Measurements from ENCODE around the gene CORO2A. TPM values are rescaled to one million over a fixed set of nuclear protein-coding genes. Genes with fewer than 3 reads are reported as not detected.

CORO2A gene
- total RNA-seq, 1 donor from 2014 or later: 26.1 TPM

GRCh38 chr9:98101416-98101815, 91.0 kb downstream of the CORO2A start:
- TF ChIP-seq CTCF (IDR thresholded peaks at IDR 0.05): no peak
- no peak for ATAC-seq
- peak overlapping the region; percentile 56 for H3K27ac ChIP-seq
- peaks cover 46% of the 10 kb centered on the region for H3K4me1 ChIP-seq
- intact Hi-C loops (cut with DNase I): no loop called here
- no peak for DNase-seq
- no peaks in the 10 kb centered on the region for H3K9me3 ChIP-seq
- no peak overlapping the region for H3K4me3 ChIP-seq
- peaks cover 26% of the 10 kb centered on the region for H3K36me3 ChIP-seq
- H3K27me3 ChIP-seq (ENCODE audit: low read depth): no peaks in the 10 kb centered on the region

GRCh38 chr9:98100456-98100855, 92.0 kb downstream of the CORO2A start:
- Histone ChIP-seq H3K27ac (peak overlapping the region; percentile 10), H3K4me1 (peaks cover 46% of the 10 kb centered on the region), H3K36me3 (peaks cover 34% of the 10 kb centered on the region), H3K4me3 (no peak overlapping the region), H3K9me3 (no peaks in the 10 kb centered on the region), H3K27me3 (ENCODE audit: low read depth) (no peaks in the 10 kb centered on the region)
- ATAC-seq: no peak
- TF ChIP-seq CTCF (IDR thresholded peaks at IDR 0.05): no peak
- no peak for DNase-seq
- intact Hi-C loops (cut with DNase I): no loop called here

GRCh38 chr9:98099898-98100297, 92.5 kb downstream of the CORO2A start:
- H3K9me3 ChIP-seq: no peaks in the 10 kb centered on the region
- peaks cover 39% of the 10 kb centered on the region for H3K36me3 ChIP-seq
- no peak for ATAC-seq

GRCh38 chr9:98099346-98099745, 93.1 kb downstream of the CORO2A start:
- ATAC-seq: no peak
- Histone ChIP-seq H3K4me3 (no peak overlapping the region), H3K27me3 (ENCODE audit: low read depth) (no peaks in the 10 kb centered on the region), H3K27ac (peak overlapping the region; percentile 10), H3K36me3 (peaks cover 44% of the 10 kb centered on the region), H3K4me1 (peaks cover 42% of the 10 kb centered on the region), H3K9me3 (no peaks in the 10 kb centered on the region)
- no peak for DNase-seq
- TF ChIP-seq CTCF (IDR thresholded peaks at IDR 0.05): no peak
- intact Hi-C loops (cut with DNase I): no loop called here

More at GRCh38 chr9:98099898-98100297, 92.5 kb downstream of the CORO2A start:
- intact Hi-C loops (cut with DNase I): no loop called here
- Histone ChIP-seq H3K27me3 (ENCODE audit: low read depth) (no peaks in the 10 kb centered on the region), H3K4me1 (peaks cover 46% of the 10 kb centered on the region), H3K27ac (peak overlapping the region; percentile 10), H3K4me3 (no peak overlapping the region)
- TF ChIP-seq CTCF (IDR thresholded peaks at IDR 0.05): no peak
- no peak for DNase-seq

- H3K27ac ChIP-seq: no peak overlapping the region
- intact Hi-C loops (cut with DNase I): no loop called here
- peaks cover 50% of the 10 kb centered on the region for H3K36me3 ChIP-seq
- H3K9me3 ChIP-seq: no peaks in the 10 kb centered on the region
- no peak overlapping the region for H3K4me3 ChIP-seq
- no peaks in the 10 kb centered on the region for H3K27me3 ChIP-seq (ENCODE audit: low read depth)
- H3K4me1 ChIP-seq: peaks cover 33% of the 10 kb centered on the region
- ATAC-seq (peak in 1 of 2 donors; percentile 16), DNase-seq (no peak)
- TF ChIP-seq CTCF (IDR thresholded peaks at IDR 0.05): no peak
Observed at GRCh38 chr9:98097836-98098235, 94.6 kb downstream of the CORO2A start.

- H3K27me3 ChIP-seq (ENCODE audit: low read depth): no peaks in the 10 kb centered on the region
- no peak for TF ChIP-seq CTCF (IDR thresholded peaks at IDR 0.05)
- H3K4me3 ChIP-seq: no peak overlapping the region
- DNase-seq (no peak), ATAC-seq (peak in 1 of 2 donors; percentile 23)
- no peaks in the 10 kb centered on the region for H3K9me3 ChIP-seq
- H3K4me1 ChIP-seq: peaks cover 17% of the 10 kb centered on the region
- H3K27ac ChIP-seq: no peak overlapping the region
- intact Hi-C loops (cut with DNase I): no loop called here
- H3K36me3 ChIP-seq: peaks cover 50% of the 10 kb centered on the region
Observed at GRCh38 chr9:98096091-98096490, 96.3 kb downstream of the CORO2A start.
